GM19023 (cell line): Measurements from ENCODE around the gene CC2D2B.
A peak's percentile ranks its signal among the peaks of the same experiment; 100 is the strongest.
"Not testable (repeated sequence)": the region's sequence is repeated elsewhere in the genome, so short reads cannot be mapped to it uniquely, and the experiment has no call there.

ENCODE experiments used
- ATAC-seq: cut with Tn5 transposase; IDR thresholded peaks from one replicate; pipeline ENCODE4 v1.9.1; 2021; ENCODE audit warnings: mild to moderate bottlenecking, moderate library complexity; ENCODE audit not compliant: unreplicated experiment

The CC2D2B gene

GRCh38 chr10:95907456-95908253 lies at the start of gene CC2D2B:
TSS of gene CC2D2B (plus strand) at chr10:95907975. CDS start at chr10:95911324, 3,349 bp downstream.
- peak; percentile 89 for ATAC-seq

- no peak for ATAC-seq
Observed at GRCh38 chr10:95860166-95860940, 47.4 kb upstream of the CC2D2B start.

- ATAC-seq, result no peak
Observed at GRCh38 chr10:95861386-95861785, 46.4 kb upstream of the CC2D2B start.

GRCh38 chr10:95864906-95865813 lies 42.6 kb upstream of the CC2D2B start:
- ATAC-seq, result peak; percentile 78

- no peak for ATAC-seq
Observed at GRCh38 chr10:95865814-95866466, 41.8 kb upstream of the CC2D2B start.

- no peak for ATAC-seq
Observed at GRCh38 chr10:95866467-95866842, 41.3 kb upstream of the CC2D2B start.

- ATAC-seq, result no peak
Observed at GRCh38 chr10:95867866-95868265, 39.9 kb upstream of the CC2D2B start.

- ATAC-seq, result no peak
Observed at GRCh38 chr10:95872158-95872711, 35.5 kb upstream of the CC2D2B start.

GRCh38 chr10:95873139-95873538 lies 34.6 kb upstream of the CC2D2B start:
- no peak for ATAC-seq

- ATAC-seq, result no peak
Observed at GRCh38 chr10:95873651-95874050, 34.1 kb upstream of the CC2D2B start.

GRCh38 chr10:95874783-95875182 lies 33.0 kb upstream of the CC2D2B start:
- not testable (repeated sequence) for ATAC-seq

- no peak for ATAC-seq
Observed at GRCh38 chr10:95876756-95877155, 31.0 kb upstream of the CC2D2B start.

GRCh38 chr10:95877881-95878280 lies 29.9 kb upstream of the CC2D2B start:
- no peak for ATAC-seq

GRCh38 chr10:95880704-95881103 lies 27.1 kb upstream of the CC2D2B start:
- ATAC-seq, result no peak

- ATAC-seq, result no peak
Observed at GRCh38 chr10:95881316-95881715, 26.5 kb upstream of the CC2D2B start.

- no peak for ATAC-seq
Observed at GRCh38 chr10:95889830-95890229, 17.9 kb upstream of the CC2D2B start.

- ATAC-seq, result no peak
Observed at GRCh38 chr10:95896071-95896850, 11.5 kb upstream of the CC2D2B start.

- not testable (repeated sequence) for ATAC-seq
Observed at GRCh38 chr10:95905897-95906580, 1.7 kb upstream of the CC2D2B start.
